GM13976 (cell line): ENCODE measurements around the gene NARS2.

Experiments used
- DNase-seq: peaks from one replicate; pipeline ENCODE4 v3.0.0; 2012; ENCODE audit warnings: low spot score
- CTCF ChIP-seq: IDR thresholded peaks from 2 replicates; pipeline ENCODE4 v1.5.1; 2012; ENCODE audit warnings: borderline replicate concordance, mild to moderate bottlenecking; ENCODE audit not compliant: insufficient read depth; ENCODE audit errors: extremely low read depth, missing control alignments, control extremely low read depth
- in situ Hi-C: fragments of 300-500 bp; cut with MboI; formaldehyde crosslinking; loops from one replicate; pipeline ENCODE4 v1.12.0; 2022; ENCODE audit warnings: low sequenced_read_pairs, mixed read lengths, inconsistent platforms; ENCODE audit not compliant: unreplicated experiment

NARS2 gene

GRCh38 chr11:78402847-78403246 is 171.8 kb downstream of the NARS2 start:
- no peak for DNase-seq
- in situ Hi-C loops, result no loop called here
- TF ChIP-seq CTCF, result no peak

GRCh38 chr11:78400702-78401101 is 174.0 kb downstream of the NARS2 start:
- DNase-seq, result no peak
- TF ChIP-seq CTCF, result no peak
- in situ Hi-C loops, result no loop called here

- in situ Hi-C loops, result no loop called here
- TF ChIP-seq CTCF, result no peak
- DNase-seq, result no peak
Observed at GRCh38 chr11:78400116-78400515, 174.5 kb downstream of the NARS2 start.

- DNase-seq, result no peak
- in situ Hi-C loops, result no loop called here
- TF ChIP-seq CTCF, result no peak
Observed at GRCh38 chr11:78399136-78399535, 175.5 kb downstream of the NARS2 start.

GRCh38 chr11:78398715-78399114 is 175.9 kb downstream of the NARS2 start:
- in situ Hi-C loops, result no loop called here
- TF ChIP-seq CTCF, result no peak
- DNase-seq, result no peak

- DNase-seq, result no peak
- in situ Hi-C loops, result no loop called here
- no peak for TF ChIP-seq CTCF
Observed at GRCh38 chr11:78397398-78397797, 177.3 kb downstream of the NARS2 start.

- no peak for DNase-seq
Observed at GRCh38 chr11:78395597-78395996, 179.1 kb downstream of the NARS2 start.

More at GRCh38 chr11:78395597-78395996, 179.1 kb downstream of the NARS2 start:
- no peak for TF ChIP-seq CTCF
- in situ Hi-C loops, result no loop called here
